Endothelial cell of umbilical vein (primary cell): ENCODE measurements around the gene TPH2. TPM values are rescaled to one million over a fixed set of nuclear protein-coding genes. Genes with fewer than 3 reads are reported as not detected.

ENCODE experiments used
- Bru-seq: library from RNA; stranded (reverse); fragments of 400-500 nt; gene quantifications from one replicate; lab custom pipeline; 2021; lab: Mats Ljungman, UMichigan
- BruChase-seq, 2 experiments: library from RNA; stranded (reverse); fragments of 400-500 nt; gene quantifications; one replicate each; lab custom pipeline; 2021; lab: Mats Ljungman, UMichigan
- BruUV-seq: library from RNA; stranded (reverse); fragments of 400-500 nt; replicated peaks from 2 replicates; lab custom pipeline; 2021; lab: Mats Ljungman, UMichigan
- CTCF ChIA-PET: fragments of 300-600, 350-600 bp; sonication (Branson Sonifier 250); formaldehyde crosslinking; loops from one replicate; lab custom pipeline; 2021; ENCODE audit warnings: antibody characterized with exemption, inconsistent platforms; lab: Charles Lee
- POLR2A ChIA-PET: fragments of 300-600, 350-600 bp; sonication (Branson Sonifier 250); formaldehyde crosslinking; loops from one replicate; lab custom pipeline; 2021; ENCODE audit warnings: antibody characterized with exemption, inconsistent platforms; lab: Charles Lee
- DNase-seq: peaks from one replicate; pipeline ENCODE4 v3.0.0-alpha.2; 2011; ENCODE audit warnings: low read depth, low spot score
- FAIRE-seq: peaks from 2 replicates; lab custom pipeline; 2011; peaks lifted over from hg19 to GRCh38; lab: Jason Lieb, UNC
- H2AFZ ChIP-seq: 2 replicates; pipeline ENCODE4 v1.6.0; 2012; ENCODE audit warnings: low read depth, low read length, control low read depth, inconsistent platforms
- H3K27ac ChIP-seq: 2 replicates; pipeline ENCODE4 v1.5.1; 2011; ENCODE audit warnings: low read depth, mild to moderate bottlenecking, control low read depth, low read length, moderate library complexity; ENCODE audit not compliant: insufficient read depth
- H3K27me3 ChIP-seq, 2 experiments: 2 replicates each; pipeline versions ENCODE4 v1.6.0 to v1.6.1; 2011; ENCODE audit warnings: low read length in 2 of 2, mixed read lengths in 1 of 2; ENCODE audit not compliant: control insufficient read depth in 2 of 2, insufficient read depth in 2 of 2
- H3K36me3 ChIP-seq, 2 experiments: 2 replicates in 1 of 2; 3 replicates in 1 of 2; pipeline ENCODE4 v1.5.1; 2011; ENCODE audit warnings: low read length in 2 of 2, mild to moderate bottlenecking in 1 of 2, moderate library complexity in 1 of 2; ENCODE audit not compliant: control insufficient read depth in 2 of 2, insufficient read depth in 2 of 2; ENCODE audit errors: extremely low read depth in 1 of 2
- H3K4me1 ChIP-seq: 3 replicates; pipeline ENCODE4 v1.5.1; 2011; ENCODE audit warnings: mild to moderate bottlenecking, low read length; ENCODE audit not compliant: control insufficient read depth, insufficient read depth; ENCODE audit errors: extremely low read depth
- H3K4me2 ChIP-seq: 2 replicates; pipeline ENCODE4 v1.6.1; 2011; ENCODE audit warnings: low read length, control low read depth, mixed read lengths; ENCODE audit not compliant: insufficient read depth
- H3K4me3 ChIP-seq, 3 experiments: fragments of 200-600 bp in 1 of 3; sonication (generic), shearing (Covaris generic) in 1 of 3; replicated peaks in 1 of 3; 2 replicates each; pipeline ENCODE4 v1.5.1; 2011 to 2016; ENCODE audit warnings: control low read depth in 3 of 3, low read length in 3 of 3, mild to moderate bottlenecking in 2 of 3, inconsistent platforms in 1 of 3, low read depth in 1 of 3, moderate library complexity in 1 of 3; ENCODE audit not compliant: insufficient read depth in 1 of 3
- H3K79me2 ChIP-seq: 2 replicates; pipeline ENCODE4 v1.6.0; 2012; ENCODE audit warnings: low read length, inconsistent platforms; ENCODE audit not compliant: control insufficient read depth, insufficient read depth
- H3K9ac ChIP-seq: replicated peaks from 2 replicates; pipeline ENCODE3; 2011; ENCODE audit warnings: low read length, control low read depth; ENCODE audit not compliant: insufficient read depth; ENCODE audit errors: extremely low read depth
- H3K9me1 ChIP-seq: replicated peaks from 3 replicates; pipeline ENCODE4 v1.6.0; 2011; ENCODE audit warnings: mild to moderate bottlenecking, low read length; ENCODE audit not compliant: control insufficient read depth, insufficient read depth; ENCODE audit errors: extremely low read depth
- H3K9me3 ChIP-seq: replicated peaks from 2 replicates; pipeline ENCODE4 v1.5.1; 2012; ENCODE audit warnings: low read length, inconsistent platforms; ENCODE audit not compliant: control insufficient read depth, insufficient read depth
- H4K20me1 ChIP-seq: replicated peaks from 2 replicates; pipeline ENCODE3; 2011; ENCODE audit warnings: mild to moderate bottlenecking, low read length; ENCODE audit not compliant: control insufficient read depth, insufficient read depth; ENCODE audit errors: extremely low read depth
- CTCF ChIP-seq, 2 donors: IDR thresholded peaks; 1 replicate in 1 of 2; 2 replicates in 1 of 2; pipeline ENCODE4 v1.5.1; 2011; ENCODE audit warnings: low read length in 2 of 2, mild to moderate bottlenecking in 2 of 2, moderate library complexity in 2 of 2, control low read depth in 1 of 2, inconsistent platforms in 1 of 2, low read depth in 1 of 2; ENCODE audit not compliant: insufficient read depth in 1 of 2; ENCODE audit errors: extremely low read depth in 1 of 2
- MYC ChIP-seq: IDR thresholded peaks from one replicate; pipeline ENCODE4 v1.6.1; 2011; ENCODE audit warnings: mild to moderate bottlenecking, low read depth, low read length
- POLR2A ChIP-seq: IDR thresholded peaks from 2 replicates; pipeline ENCODE4 v1.6.1; 2012; ENCODE audit warnings: low read depth, mild to moderate bottlenecking, control low read depth, low read length
- dilution Hi-C: fragments of 300-500 bp; cut with MboI; formaldehyde crosslinking; loops from one replicate; pipeline ENCODE4 v1.15.0; 2019; ENCODE audit warnings: low sequenced_read_pairs; ENCODE audit not compliant: extremely low pct_ligation_motif_present
- intact Hi-C: fragments of 100-400 bp; cut with micrococcal nuclease; formaldehyde crosslinking; loops from one replicate; pipeline ENCODE4 v1.10.0; 2022
- long read RNA-seq: library from polyadenylated mRNA; stranded (forward); transcript quantifications from one replicate; pipeline ENCODE4 v2.0.0, GENCODE V29; 2021
- polyA minus RNA-seq, 3 experiments: library from RNA; depleted of rRNA, polyadenylated mRNA; stranded (reverse); fragments of >200 nt; gene quantifications; 1 replicate in 1 of 3; 2 replicates in 2 of 3; pipeline ENCODE4 v1.2.3, GENCODE V29; 2011
- polyA plus RNA-seq, 4 experiments: library from polyadenylated mRNA; depleted of rRNA in 3 of 4; stranded (reverse) in 3 of 4; unstranded in 1 of 4; fragments of >200 nt; gene quantifications; 2 replicates each; pipeline versions ENCODE4 v1.2.1 to v1.2.3, GENCODE V29; 2011 to 2012; ENCODE audit warnings: missing spikeins in 1 of 4
- total RNA-seq: library from RNA; stranded (reverse); gene quantifications from 2 replicates; pipeline ENCODE4 v1.2.3, GENCODE V29; 2021

The TPH2 gene
- total RNA-seq (not detected in 2 replicates), polyA plus RNA-seq (not detected in 2 replicates), polyA minus RNA-seq (not detected in 2 replicates), Bru-seq, nascent RNA (percentile 0 among the genes with signal in this experiment), BruChase-seq, experiment 1, labeled RNA remaining after a 6-hour chase (percentile 4 among the genes with signal in this experiment), BruChase-seq, experiment 2, labeled RNA remaining after a 2-hour chase (percentile 2 among the genes with signal in this experiment)
- not detected in 2 replicates for polyA plus RNA-seq (2011; cell fraction: cytosol; rRNA removed)
- not detected in 2 replicates for polyA plus RNA-seq (2011; cell fraction: nucleus; rRNA removed)
- polyA plus RNA-seq (2012), result not detected in 2 replicates
- polyA minus RNA-seq (2011; cell fraction: cytosol; rRNA and poly(A)+ RNA removed), result not detected
- not detected in 2 replicates for polyA minus RNA-seq (2011; cell fraction: nucleus; rRNA and poly(A)+ RNA removed)
- long read RNA-seq, result 0 reads

DNA sequence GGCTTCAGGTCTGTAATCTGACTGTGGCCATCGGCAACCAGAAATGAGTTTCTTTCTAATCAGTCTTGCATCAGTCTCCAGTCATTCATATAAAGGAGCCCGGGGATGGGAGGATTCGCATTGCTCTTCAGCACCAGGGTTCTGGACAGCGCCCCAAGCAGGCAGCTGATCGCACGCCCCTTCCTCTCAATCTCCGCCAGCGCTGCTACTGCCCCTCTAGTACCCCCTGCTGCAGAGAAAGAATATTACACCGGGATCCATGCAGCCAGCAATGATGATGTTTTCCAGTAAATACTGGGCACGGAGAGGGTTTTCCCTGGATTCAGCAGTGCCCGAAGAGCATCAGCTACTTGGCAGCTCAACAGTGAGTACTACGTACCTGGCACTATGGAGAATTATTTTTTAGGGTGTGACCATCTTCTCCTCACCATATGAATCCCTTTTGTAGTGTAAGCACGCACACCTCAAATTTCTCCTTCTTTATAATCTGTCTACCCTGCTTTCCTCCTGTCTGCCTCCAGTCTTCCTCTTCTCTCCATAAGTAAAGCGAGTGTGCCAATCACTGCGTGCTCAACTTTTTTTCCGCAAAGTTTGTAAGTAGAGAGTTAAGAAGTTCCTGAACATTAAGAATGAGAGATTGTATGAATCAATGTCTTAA is at the start of gene TPH2:
Gene TPH2, plus strand, starts transcription at position 118 of the 658 bp plus-strand sequence. Its CDS starts 142 bp downstream, at position 260.
- Histone ChIP-seq H3K27me3 (peaks cover 2 to 6% of the 10 kb centered on the region in 2 experiments), H3K4me2 (no peak within 1 kb of the TSS), H3K79me2 (no peaks in the 10 kb centered on the region), H3K9me1 (no peaks in the 10 kb centered on the region), H2AFZ (no peak within 1 kb of the TSS), H3K36me3 (no peaks in the 10 kb centered on the region), H3K9ac (no peak within 1 kb of the TSS), H3K9me3 (no peaks in the 10 kb centered on the region), H4K20me1 (no peaks in the 10 kb centered on the region), H3K4me3 (no peak within 1 kb of the TSS), H3K27ac (no peak within 1 kb of the TSS), H3K4me1 (no peaks in the 10 kb centered on the region)
- intact Hi-C loops, result loop anchor here (1.0 to 2.0 kb wide), 3 partner anchors 98 to 185 kb away; partner anchors contain the start of gene RAB21
- ChIA-PET POLR2A (no interaction called here), CTCF (interaction anchor here (0.6 to 2.9 kb wide), 11 partner anchors 8 to 184 kb away, joined by 3 to 50 read pairs (median 4); partner anchors contain the start of gene RAB21)
- DNase-seq (peak; percentile 83), FAIRE-seq (peak; percentile 86)
- dilution Hi-C loops, result no loop called here
- TF ChIP-seq CTCF (IDR thresholded peaks at IDR 0.05; ENCODE audit: extremely low read depth in 1 of 2, insufficient read depth in 1 of 2, low read depth in 1 of 2, low read length in 2 of 2), result peak; percentile 71 to 77
- TF ChIP-seq POLR2A, result no peak
- no peak for TF ChIP-seq MYC
- no TSS peak for BruUV-seq
